ENCODE results near the gene SHC4.

DNA sequence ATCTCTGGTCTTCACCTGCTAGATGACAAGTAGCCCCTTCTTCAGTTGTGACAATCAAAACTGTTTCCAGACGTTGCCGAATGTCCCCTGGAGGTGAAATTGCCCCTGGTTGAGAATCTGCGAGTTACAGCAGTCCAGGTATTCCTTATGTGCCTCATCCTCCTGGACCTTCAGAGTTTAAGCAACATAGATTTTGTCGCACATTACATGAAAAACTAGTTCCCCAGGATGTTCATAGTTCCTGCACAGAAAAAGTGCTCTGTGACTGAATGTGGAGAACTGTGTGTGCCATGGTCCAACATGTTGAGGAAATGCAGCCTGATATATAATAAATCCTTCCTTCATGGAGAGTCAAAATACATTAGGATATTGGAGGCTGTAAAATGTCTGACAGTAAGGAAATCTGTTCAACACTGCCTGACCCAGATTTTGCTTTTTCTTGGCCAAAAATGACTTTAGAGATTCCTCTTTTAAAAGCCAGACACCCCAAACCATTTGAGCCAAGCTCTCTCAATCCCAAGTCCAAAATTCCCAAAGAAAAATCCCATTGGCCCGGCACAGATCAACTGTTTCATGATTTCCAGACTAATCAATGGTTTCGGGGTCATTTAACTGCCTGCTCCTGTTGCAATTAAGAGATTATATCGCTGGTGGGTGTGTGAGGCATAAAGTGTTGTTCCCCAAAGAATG lies 20.4 kb upstream of the SHC4 start:
- no peak for TF ChIP-seq EZH2 (IDR thresholded peaks at IDR 0.05; ENCODE audit: insufficient read depth, poor library complexity, severe bottlenecking)
- TF ChIP-seq EZH2phosphoT487 (IDR thresholded peaks at IDR 0.05; ENCODE audit: insufficient read depth, low read depth): no peak

Data from GM23248 (cell line).